ENCODE results near the gene DPPA4. TPM values are rescaled to one million over a fixed set of nuclear protein-coding genes. Genes with fewer than 3 reads are reported as not detected.

DPPA4 gene
- total RNA-seq, 1 experiment from 2014 or later, result 774 TPM

- ATAC-seq, result no peak
- ChIA-PET CTCF (interaction anchor here (1.5 kb wide), 1 partner anchor 67 kb away, joined by 3 read pairs; no protein-coding TSS in a partner anchor), POLR2A (interaction anchor here (0.6 to 1.6 kb wide), 2 partner anchors 24 to 30 kb away, joined by 4 to 6 read pairs; no protein-coding TSS in a partner anchor)
- Mint-ChIP-seq H3K27me3 (ENCODE audit: low read depth) (peaks cover 3% of the 10 kb centered on the region; the same call in 1 of the 2 replicates), H3K4me1 (peaks cover 68% of the 10 kb centered on the region), H3K27ac (peak overlapping the region; percentile 97), H3K9me3 (no peaks in the 10 kb centered on the region), H3K4me3 (peak overlapping the region; percentile 89), H3K36me3 (peaks cover 99% of the 10 kb centered on the region)
- DNase-seq (ENCODE audit: low spot score), result no peak
- TF ChIP-seq MXD4 (CRISPR knock-in tag; IDR thresholded peaks at IDR 0.05; ENCODE audit: borderline replicate concordance), result no peak
- no peak for TF ChIP-seq TEAD4 (CRISPR knock-in tag; IDR thresholded peaks at IDR 0.05)
- TF ChIP-seq ZNF532 (CRISPR knock-in tag; IDR thresholded peaks at IDR 0.05; ENCODE audit: borderline replicate concordance), result no peak
- TF ChIP-seq HMGXB4 (CRISPR knock-in tag; IDR thresholded peaks at IDR 0.05), result no peak
- no peak for TF ChIP-seq TCF7 (CRISPR knock-in tag; IDR thresholded peaks at IDR 0.05; ENCODE audit: low read depth)
- TF ChIP-seq E2F5 (CRISPR knock-in tag; IDR thresholded peaks at IDR 0.05), result no peak
- TF ChIP-seq ZSCAN18 (CRISPR knock-in tag; IDR thresholded peaks at IDR 0.05), result no peak
- TF ChIP-seq OVOL2 (CRISPR knock-in tag; IDR thresholded peaks at IDR 0.05; ENCODE audit: borderline replicate concordance), result no peak
- TF ChIP-seq ZNF281 (CRISPR knock-in tag; IDR thresholded peaks at IDR 0.05), result no peak
- TF ChIP-seq ZNF232 (CRISPR knock-in tag; IDR thresholded peaks at IDR 0.05), result no peak
- TF ChIP-seq ATF6 (CRISPR knock-in tag; IDR thresholded peaks at IDR 0.05), result no peak
Measured at GRCh38 chr3:109331692-109332091, 5.7 kb downstream of the DPPA4 start.
